ENCODE results near the gene SLC39A9.
A peak's percentile ranks its signal among the peaks of the same experiment; 100 is the strongest.

Gene SLC39A9

GRCh38 chr14:69398818-69399210 lies 322 bp downstream of the SLC39A9 start (continued):
- TF ChIP-seq ZNF26 (tag by site-specific recombination; IDR thresholded peaks at IDR 0.05) (no peak), ZBTB17 (tag by site-specific recombination; IDR thresholded peaks at IDR 0.05) (peak; percentile 54)

- peaks cover 19% of the 10 kb centered on the region for H3K4me1 ChIP-seq (ENCODE audit: control insufficient read depth, insufficient read depth, low read length)
- POLR2A ChIA-PET, result no interaction called here
- peaks cover 21 to 24% of the 10 kb centered on the region in 2 experiments for H3K36me3 ChIP-seq (ENCODE audit: control insufficient read depth in 2 of 2, insufficient read depth in 1 of 2, low read length in 2 of 2)
- H3K27ac ChIP-seq (ENCODE audit: extremely low read depth, low read depth, low read length), result no peak overlapping the region
- H3K4me3 ChIP-seq (ENCODE audit: low read depth, low read length), result peak overlapping the region; percentile 71
- H3K9me3 ChIP-seq (ENCODE audit: control insufficient read depth, insufficient read depth, low read depth, low read length), result no peaks in the 10 kb centered on the region
- CTCF ChIA-PET, result no interaction called here
- TF ChIP-seq ZNF121 (tag by site-specific recombination; IDR thresholded peaks at IDR 0.05), result peak; percentile 75
- no peak for TF ChIP-seq ZBTB6 (tag by site-specific recombination; IDR thresholded peaks at IDR 0.05)
- no peak for TF ChIP-seq ZNF19 (tag by site-specific recombination; IDR thresholded peaks at IDR 0.05; ENCODE audit: low read depth)
- TF ChIP-seq ZNF837 (tag by site-specific recombination; IDR thresholded peaks at IDR 0.05), result no peak
- no peak for TF ChIP-seq ZNF692 (tag by site-specific recombination; IDR thresholded peaks at IDR 0.05)
- no peak for TF ChIP-seq ZNF677 (tag by site-specific recombination; IDR thresholded peaks at IDR 0.05)
Measured at GRCh38 chr14:69399750-69400149, 1.3 kb downstream of the SLC39A9 start.

- CTCF ChIA-PET, result no interaction called here
- H3K36me3 ChIP-seq (ENCODE audit: control insufficient read depth in 2 of 2, insufficient read depth in 1 of 2, low read length in 2 of 2), result peaks cover 18 to 24% of the 10 kb centered on the region in 2 experiments
- H3K4me1 ChIP-seq (ENCODE audit: control insufficient read depth, insufficient read depth, low read length), result peaks cover 19% of the 10 kb centered on the region
- H3K9me3 ChIP-seq (ENCODE audit: control insufficient read depth, insufficient read depth, low read depth, low read length), result no peaks in the 10 kb centered on the region
- POLR2A ChIA-PET, result no interaction called here
- H3K27ac ChIP-seq (ENCODE audit: extremely low read depth, low read depth, low read length), result no peak overlapping the region
- TF ChIP-seq ZBTB20 (tag by site-specific recombination; IDR thresholded peaks at IDR 0.05) (peak; percentile 84), PRDM6 (tag by site-specific recombination; IDR thresholded peaks at IDR 0.05) (no peak), ZNF501 (tag by site-specific recombination; IDR thresholded peaks at IDR 0.05) (no peak), ZNF785 (tag by site-specific recombination; IDR thresholded peaks at IDR 0.05) (no peak), ZNF202 (tag by site-specific recombination; IDR thresholded peaks at IDR 0.05; ENCODE audit: borderline replicate concordance) (no peak)
- peak overlapping the region; percentile 71 for H3K4me3 ChIP-seq (ENCODE audit: low read depth, low read length)
Measured at GRCh38 chr14:69400154-69400553, 1.7 kb downstream of the SLC39A9 start.

GRCh38 chr14:69401841-69402240 lies 3.3 kb downstream of the SLC39A9 start:
- no peak overlapping the region for H3K27ac ChIP-seq (ENCODE audit: extremely low read depth, low read depth, low read length)
- no peaks in the 10 kb centered on the region for H3K9me3 ChIP-seq (ENCODE audit: control insufficient read depth, insufficient read depth, low read depth, low read length)
- peaks cover 18% of the 10 kb centered on the region for H3K4me1 ChIP-seq (ENCODE audit: control insufficient read depth, insufficient read depth, low read length)
- H3K4me3 ChIP-seq (ENCODE audit: low read depth, low read length), result no peak overlapping the region
- H3K36me3 ChIP-seq (ENCODE audit: control insufficient read depth in 2 of 2, insufficient read depth in 1 of 2, low read length in 2 of 2), result peaks cover 5 to 7% of the 10 kb centered on the region in 2 experiments; a peak in 2 of 3 replicates
- ChIA-PET POLR2A (no interaction called here), CTCF (interaction anchor here (0.7 kb wide), 1 partner anchor 1492 kb away, joined by 3 read pairs; no protein-coding TSS in a partner anchor)
- TF ChIP-seq ZNF114 (tag by site-specific recombination; IDR thresholded peaks at IDR 0.05) (no peak), ZNF560 (tag by site-specific recombination; IDR thresholded peaks at IDR 0.05; ENCODE audit: borderline replicate concordance) (no peak), GLI2 (tag by site-specific recombination; IDR thresholded peaks at IDR 0.05; ENCODE audit: borderline replicate concordance, low read depth) (no peak), ZNF266 (tag by site-specific recombination; IDR thresholded peaks at IDR 0.05; ENCODE audit: low read depth) (no peak), ZNF626 (tag by site-specific recombination; IDR thresholded peaks at IDR 0.05) (no peak), ZNF830 (tag by site-specific recombination; IDR thresholded peaks at IDR 0.05; ENCODE audit: low read depth) (no peak)

Data from HEK293 (cell line).